NCI-H345 treated with DMSO at 0.1 percent for 48 hours (cell line): ENCODE measurements around the gene IFT122.
"Not testable (repeated sequence)": the region's sequence is repeated elsewhere in the genome, so short reads cannot be mapped to it uniquely, and the experiment has no call there.

Experiments
- DNase-seq: peaks from one replicate; lab custom pipeline; 2025; ENCODE audit not compliant: unreplicated experiment; lab: John Stamatoyannopoulos, UW

The IFT122 gene

GRCh38 chr3:129473067-129473768, 33.2 kb downstream of the IFT122 start:
- DNase-seq = no peak

GRCh38 chr3:129473769-129474152, 33.7 kb downstream of the IFT122 start:
- DNase-seq = no peak

- no peak for DNase-seq
Measured at GRCh38 chr3:129474984-129475804, 35.2 kb downstream of the IFT122 start.

- no peak for DNase-seq
Measured at GRCh38 chr3:129475863-129476262, 35.8 kb downstream of the IFT122 start.

DNA sequence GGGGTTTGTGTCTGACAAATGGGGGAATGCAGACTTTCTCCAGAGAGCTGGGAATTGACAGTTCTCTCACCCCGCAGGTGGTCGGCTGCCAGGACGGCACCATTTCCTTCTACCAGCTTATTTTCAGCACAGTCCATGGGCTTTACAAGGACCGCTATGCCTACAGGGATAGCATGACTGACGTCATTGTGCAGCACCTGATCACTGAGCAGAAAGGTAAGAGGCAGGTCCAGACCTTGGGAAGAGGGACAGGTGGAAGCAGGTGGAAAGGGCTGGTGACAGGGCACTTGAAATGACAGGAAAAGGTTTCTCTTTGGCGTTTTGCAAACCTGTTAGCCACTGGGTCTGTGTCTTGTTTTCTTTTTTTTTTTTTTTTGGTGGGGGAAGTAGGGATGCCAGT, 36.6 kb downstream of the IFT122 start:
- DNase-seq = no peak

DNA sequence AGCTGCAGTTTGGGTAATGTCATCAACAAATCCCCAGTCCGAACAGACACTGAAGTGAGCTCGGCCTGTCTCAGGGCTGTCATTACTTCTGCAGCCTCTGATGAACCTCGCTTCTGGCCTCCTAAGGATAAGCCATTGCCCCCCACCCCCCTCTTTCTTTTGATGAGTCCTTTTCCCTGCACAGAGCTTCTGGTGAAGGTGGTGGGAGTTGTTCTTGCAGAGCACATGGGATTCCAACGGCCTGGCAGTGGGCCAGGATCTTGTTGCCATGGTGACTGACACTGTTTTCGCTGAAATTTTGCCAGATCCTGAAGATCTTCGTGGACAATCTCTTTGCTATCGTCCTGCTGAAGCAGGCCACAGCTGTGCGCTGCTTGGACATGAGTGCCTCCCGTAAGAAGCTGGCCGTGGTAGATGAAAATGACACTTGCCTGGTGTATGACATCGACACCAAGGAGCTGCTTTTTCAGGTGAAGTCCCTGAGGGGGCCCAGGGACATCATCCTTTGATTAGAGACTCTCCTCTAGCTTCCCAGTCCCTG, 41.3 kb downstream of the IFT122 start:
- DNase-seq = not testable (repeated sequence)

DNA sequence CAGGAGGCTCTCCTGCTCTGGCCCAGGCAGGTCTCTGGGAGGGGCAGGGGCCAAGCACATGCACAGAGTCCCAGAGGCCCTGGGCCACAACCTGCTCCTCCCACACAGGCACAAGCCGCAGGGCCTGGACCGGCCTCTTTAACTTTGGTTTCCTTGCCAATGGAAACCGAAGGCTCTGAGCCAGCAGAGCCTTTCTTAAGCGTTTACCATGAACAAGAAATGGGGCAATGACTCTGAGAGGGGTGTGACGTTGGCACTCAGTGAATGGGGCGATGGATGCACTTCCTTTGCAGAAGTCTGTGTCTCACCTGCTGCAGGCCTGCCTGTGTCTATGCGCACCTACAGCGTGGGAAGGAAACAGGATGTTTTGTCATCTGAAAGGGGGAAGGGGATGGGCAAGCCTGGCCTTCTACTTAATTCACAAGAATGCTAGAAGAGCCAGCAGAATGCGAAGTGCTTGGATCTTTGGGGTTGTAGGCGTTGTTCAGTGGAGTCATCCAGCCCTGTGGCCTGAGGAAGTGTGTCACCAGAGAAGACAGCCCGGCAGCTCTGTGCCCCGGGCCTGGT, 41.8 kb downstream of the IFT122 start:
- DNase-seq = no peak

GRCh38 chr3:129482721-129483120, 42.7 kb downstream of the IFT122 start:
- DNase-seq = no peak

DNA sequence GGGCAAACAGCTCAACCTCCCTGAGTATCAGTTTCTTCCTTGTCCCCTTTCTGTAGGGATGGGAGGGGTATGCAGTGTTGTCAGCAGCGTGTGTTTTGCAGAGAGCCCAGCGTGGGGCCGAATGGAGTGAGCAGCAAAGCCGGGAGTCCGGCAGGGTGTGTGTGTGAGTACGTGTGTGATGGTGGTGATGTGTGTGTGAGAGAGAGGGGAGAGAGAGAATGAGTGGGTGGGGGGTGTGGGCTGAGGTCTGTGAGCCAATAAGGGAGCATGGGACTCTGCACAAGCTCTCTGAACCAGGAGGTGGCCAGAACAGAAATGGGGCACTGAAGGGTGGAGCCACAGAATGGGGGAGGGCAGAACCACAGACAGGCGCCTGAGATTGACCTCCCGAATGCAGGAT, 43.8 kb downstream of the IFT122 start:
- no peak for DNase-seq

- DNase-seq = not testable (repeated sequence)
Measured at GRCh38 chr3:129485146-129485545, 45.1 kb downstream of the IFT122 start.

DNA sequence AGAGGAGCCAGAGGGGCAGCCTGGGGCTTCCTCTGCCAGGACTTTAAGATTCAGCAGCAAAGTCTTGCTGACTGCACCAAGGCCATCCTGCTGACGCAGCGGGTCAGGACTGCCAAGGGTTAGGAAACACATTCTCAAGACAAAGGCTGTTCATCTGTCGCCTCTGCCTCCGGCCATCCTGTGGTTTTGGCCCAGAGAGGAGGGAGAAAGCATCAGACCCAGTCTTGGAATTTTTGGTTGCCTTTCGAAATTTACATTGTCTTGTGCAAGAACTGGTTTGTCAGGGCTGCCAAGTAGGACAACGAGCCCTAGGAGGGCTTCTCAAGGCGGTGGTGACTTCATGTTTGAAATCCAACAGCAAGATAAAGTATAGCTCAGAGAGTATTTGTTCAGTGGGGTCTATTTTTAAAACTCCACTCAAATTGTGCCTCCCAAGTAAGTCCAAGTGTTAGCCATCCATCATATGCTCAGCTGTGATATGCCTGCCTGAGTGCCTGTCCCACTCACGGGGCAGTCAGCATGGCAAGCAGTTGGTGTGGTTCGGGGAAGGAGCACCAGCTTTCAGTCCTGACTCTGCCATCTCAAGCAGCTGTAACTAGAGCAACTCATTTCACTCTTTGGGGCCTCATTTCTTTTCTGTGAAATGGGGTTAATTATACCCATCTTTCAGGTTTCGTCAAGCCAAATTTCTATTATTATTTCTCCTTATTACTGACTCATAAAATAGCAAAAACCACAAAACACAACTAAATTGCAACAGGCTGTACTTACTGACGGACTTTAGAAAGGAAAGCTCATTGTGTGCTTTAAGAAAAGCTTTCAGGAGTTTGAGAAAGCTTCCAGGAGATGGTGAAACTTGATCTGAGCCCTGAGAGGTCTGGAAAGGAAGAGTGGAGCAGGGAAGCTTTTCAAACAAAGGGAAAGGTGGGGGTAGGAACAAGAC, 46.0 kb downstream of the IFT122 start:
- no peak for DNase-seq

DNA sequence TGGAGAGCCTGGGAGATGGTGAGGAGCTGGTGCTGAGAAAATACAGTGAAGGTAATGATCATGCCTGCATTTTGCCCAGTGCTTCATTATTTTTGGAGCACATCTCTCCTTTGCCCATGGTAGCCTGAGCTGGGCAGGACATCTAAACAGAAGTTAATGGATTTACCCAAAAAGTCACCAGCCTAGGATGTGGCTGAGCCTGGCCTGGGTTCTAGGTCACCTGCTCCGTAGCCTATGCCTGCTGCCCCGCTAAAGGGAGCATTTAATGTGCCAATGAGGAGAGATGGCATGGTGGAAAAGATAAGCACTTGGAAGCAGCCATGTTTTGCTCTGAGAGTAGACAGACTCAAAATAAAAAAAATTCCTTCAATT, 46.6 kb downstream of the IFT122 start:
- no peak for DNase-seq

GRCh38 chr3:129487183-129487867, 47.3 kb downstream of the IFT122 start:
- DNase-seq = no peak

DNA sequence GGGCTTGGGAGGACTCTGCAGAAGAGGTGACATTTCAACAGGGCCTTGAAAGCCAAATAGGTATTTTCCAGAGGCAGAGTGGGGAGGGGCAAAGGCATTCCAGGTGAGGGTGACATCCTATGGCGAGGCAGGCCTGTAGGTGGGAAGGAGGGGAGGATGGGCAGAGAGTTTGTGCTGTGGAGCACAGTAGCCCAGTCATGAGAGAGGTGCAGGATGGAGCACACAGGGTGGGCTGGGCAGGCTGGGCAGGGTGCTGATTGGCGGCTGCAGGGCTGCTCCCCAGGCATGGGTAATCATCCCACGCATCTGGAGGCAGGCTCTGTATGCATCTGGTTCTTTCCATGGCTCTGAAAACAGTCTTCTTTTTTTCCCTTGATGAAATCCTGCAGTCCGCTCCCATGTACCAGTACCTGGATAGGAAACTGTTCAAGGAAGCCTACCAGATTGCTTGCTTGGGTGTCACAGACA, 47.9 kb downstream of the IFT122 start:
- not testable (repeated sequence) for DNase-seq

DNA sequence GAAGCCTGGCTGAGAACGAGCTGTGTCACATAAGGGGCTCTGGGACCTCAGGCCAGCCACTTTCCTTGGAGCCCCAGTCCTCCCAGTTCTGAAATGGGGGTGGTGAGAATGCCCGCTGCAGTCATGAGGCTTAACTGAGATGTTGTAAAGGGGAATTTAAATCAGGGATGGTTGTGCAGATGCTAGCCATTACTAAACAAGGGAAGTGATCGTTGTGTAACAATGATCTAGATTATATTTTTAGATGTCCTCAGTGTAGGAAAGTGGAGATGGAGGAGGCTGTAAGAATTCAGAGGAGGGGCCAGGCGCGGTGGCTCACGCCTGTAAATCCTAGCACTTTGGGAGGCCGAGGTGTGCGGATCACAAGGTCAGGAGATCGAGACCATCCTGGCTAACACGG, 49.2 kb downstream of the IFT122 start:
- DNase-seq = not testable (repeated sequence)

- DNase-seq = peak; percentile 12
Measured at GRCh38 chr3:129490273-129490675, 50.2 kb downstream of the IFT122 start.

- DNase-seq = not testable (repeated sequence)
Measured at GRCh38 chr3:129491077-129491476, 51.1 kb downstream of the IFT122 start.

DNA sequence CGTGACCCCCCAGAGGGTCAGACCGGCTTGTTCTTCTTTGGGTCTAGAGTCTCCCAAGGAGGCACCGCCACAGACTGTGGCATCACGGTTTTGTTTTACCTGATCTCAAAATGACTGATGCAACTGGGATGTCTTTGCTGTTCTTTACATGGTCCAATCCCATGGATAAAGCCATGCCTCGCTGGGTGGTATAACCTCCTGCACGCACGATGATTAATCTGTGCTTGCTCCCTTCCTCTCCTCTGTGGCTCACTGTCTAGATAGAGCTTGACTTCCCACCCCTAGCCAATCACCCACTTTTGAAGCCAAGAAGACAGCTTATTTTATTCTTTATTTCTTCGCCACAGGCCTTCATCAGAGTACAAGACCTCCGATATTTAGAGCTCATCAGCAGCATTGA, 51.8 kb downstream of the IFT122 start:
- DNase-seq = no peak

- no peak for DNase-seq
Measured at GRCh38 chr3:129492691-129493090, 52.7 kb downstream of the IFT122 start.

DNA sequence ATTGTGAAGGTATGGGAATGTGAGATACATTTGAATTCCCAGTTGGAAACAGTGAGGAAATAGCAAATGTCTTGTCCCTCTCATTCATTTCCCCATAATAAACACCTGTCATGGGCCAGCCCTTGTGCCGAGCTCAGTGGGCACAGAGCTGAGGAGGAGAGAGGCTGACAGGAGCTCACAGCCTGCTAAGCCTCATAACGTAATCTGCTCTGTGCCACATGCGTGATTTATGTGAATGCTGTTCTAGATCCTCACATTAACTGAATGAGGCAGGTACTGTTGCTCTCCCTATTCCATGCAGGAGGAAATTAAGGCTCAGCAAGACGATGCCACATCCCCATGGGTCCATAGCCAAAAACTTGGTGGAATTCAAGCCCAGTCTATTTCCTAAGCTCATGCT, 53.2 kb downstream of the IFT122 start:
- no peak for DNase-seq
